HG03064 (cell line): ENCODE data around the gene ZBTB20.

Experiments used
- ATAC-seq: cut with Tn5 transposase; IDR thresholded peaks from one replicate; pipeline ENCODE4 v1.9.1; 2021; ENCODE audit warnings: low read depth; ENCODE audit not compliant: unreplicated experiment

Gene ZBTB20

DNA sequence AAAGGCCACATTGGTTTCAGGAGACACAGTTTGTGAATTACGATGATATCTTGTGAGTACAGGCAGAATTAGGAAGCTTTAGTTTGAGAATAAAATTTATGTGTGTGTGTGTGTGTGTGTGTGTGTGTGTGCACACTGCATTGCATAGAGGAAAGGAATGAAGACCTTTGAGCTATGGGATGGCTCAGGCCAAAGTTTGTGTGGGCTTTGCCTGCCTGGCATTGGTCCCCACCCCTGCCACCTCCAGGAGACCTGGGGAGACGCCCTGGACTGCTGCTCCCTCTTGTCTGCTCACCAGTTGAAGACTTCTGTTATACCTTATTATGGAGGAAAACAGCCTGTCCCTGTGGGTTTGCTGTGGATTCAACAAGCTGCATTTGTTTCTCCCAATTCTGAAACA, 816.1 kb downstream of the ZBTB20 start:
- ATAC-seq, result no peak

DNA sequence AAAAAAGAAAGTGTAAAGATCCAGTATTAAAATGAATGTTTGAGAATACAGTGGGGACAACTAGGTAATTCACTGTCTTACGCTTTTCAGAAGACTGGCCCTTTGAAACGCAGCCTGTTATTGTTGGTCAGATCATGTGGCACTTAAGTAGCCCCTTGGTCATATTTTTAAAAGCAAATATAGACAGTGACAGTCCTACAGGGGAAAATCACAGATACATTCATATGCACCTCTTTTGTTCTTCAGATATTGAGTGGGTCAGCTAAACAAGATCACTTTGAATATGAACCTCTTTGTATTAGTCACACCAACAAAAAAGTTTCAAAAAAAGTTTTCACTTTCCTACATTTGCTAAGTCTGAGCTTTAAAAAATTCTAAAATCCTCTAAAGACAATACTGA, 817.3 kb downstream of the ZBTB20 start:
- no peak for ATAC-seq

DNA sequence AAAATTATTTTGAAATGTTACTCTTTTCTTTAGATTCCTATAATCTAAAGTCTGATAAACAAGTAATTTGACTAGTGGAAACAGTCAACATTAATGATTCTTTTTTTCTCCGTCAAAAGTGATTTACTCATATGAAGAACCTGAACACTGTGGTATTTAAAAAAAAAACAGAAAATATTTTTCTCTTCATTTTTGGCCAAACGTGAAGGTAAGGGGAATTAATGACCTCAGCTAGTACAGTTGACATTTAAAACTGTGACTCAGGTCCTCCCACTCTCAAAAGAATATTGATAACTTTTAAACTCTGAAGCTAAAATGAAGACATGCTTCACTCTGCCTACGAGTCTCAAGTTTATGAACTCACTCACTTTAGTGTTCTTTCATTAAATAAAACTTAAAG, 818.7 kb downstream of the ZBTB20 start:
- no peak for ATAC-seq

DNA sequence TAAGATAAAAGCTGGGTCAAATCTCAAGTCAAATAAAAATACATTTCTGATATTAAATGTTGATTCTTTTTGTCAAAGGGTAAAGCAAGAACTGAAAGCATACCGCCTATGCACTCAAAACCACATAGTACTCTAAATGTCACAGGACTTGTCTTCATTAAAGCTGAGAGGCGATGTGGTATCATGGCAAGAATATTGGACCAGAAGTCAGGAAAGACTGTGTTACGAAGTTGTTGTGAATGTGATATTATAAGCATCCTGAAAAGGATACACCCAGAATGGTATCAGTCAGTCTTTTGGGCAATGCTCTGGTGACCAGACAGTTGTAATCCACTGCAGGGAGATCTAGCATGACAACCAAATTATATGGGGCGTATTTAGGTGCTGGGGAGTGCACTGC, 819.4 kb downstream of the ZBTB20 start:
- no peak for ATAC-seq

DNA sequence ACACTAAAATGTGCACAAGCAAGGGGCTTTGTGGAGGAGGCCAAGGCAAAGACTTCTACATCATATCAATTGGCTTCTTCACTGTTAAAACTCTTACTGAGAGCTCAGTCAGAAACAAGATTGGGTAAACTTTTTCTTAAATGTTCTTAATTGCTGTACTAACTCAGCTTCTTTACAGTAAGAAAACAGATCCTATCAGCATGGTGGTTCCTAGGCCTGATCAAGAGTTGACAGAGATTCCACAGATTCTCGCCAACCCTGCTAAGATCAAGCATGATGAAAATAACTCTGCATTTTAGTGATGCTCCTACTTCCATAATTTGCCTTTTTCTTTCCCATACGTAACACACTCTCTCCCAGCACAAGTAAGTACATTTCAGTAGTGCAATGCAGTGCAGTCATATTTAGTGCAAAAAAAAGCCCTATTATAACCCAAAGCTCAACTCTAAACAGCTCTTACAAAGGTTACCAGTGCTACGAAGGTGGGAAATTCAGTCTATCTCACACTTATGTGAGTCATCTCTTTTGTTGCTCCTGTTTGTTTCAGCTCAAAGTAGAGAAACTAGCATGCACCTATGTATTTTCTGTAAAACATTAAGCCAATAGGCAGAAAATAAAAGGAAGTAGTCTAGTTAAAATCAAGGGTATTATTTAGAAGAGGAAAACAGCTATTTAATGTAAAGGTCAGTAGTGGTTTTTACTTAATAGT, 823.4 kb downstream of the ZBTB20 start:
- no peak for ATAC-seq

DNA sequence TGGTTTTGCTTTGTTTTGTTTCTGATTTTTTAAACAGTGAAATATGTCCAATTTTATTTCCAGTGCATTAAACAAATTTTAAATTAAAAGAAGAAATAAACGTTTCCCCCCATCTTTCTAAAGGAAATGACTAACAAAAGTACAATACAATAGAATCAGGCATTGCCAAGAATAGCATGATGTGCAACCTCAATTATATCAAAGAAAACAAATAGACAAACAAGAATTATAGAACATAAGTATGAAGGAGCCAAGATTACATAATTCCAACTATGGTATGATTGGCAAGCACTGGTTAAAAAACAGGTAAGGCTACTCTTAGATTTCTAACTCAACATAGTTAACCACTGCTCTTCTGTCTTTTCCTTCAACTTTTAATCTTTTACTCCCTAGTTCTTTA, 826.8 kb downstream of the ZBTB20 start:
- ATAC-seq, result no peak

DNA sequence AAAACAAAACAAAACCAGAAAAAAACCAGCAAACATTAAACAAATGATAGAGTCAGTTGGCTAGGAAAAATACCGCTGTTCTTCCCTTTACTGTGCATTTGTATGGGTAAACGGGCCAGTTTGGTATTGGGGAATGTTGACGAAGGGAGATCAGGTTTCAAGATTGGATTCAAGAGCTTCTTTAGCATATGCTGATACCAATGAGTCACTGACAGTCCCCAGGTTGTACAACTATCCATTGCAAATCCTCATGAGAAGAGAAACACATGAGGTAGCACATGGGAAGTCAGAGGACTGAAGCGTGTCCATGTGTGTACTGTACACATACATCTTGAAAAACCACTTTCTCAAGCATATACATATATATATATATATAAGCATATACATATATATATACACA, 827.6 kb downstream of the ZBTB20 start:
- ATAC-seq, result no peak

DNA sequence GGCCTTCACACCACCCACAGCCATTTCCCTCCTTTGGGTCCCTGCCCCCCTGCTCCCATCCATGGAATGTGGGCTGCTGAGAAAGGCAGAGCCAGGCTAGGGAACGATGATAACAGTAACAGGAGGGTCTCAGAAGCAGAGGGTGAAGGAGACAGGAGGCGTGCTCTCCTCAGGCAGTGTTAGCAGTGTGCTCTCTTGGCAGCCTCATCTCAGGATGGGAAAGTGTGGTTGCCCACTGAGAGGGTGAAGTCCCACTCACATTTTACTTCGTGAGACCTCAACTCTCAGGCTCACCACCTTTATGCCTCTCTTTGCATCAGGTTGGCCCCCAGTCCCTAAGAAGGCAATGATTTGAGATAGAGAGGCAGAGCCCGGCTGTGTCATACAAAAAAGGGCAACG, 828.8 kb downstream of the ZBTB20 start:
- no peak for ATAC-seq

DNA sequence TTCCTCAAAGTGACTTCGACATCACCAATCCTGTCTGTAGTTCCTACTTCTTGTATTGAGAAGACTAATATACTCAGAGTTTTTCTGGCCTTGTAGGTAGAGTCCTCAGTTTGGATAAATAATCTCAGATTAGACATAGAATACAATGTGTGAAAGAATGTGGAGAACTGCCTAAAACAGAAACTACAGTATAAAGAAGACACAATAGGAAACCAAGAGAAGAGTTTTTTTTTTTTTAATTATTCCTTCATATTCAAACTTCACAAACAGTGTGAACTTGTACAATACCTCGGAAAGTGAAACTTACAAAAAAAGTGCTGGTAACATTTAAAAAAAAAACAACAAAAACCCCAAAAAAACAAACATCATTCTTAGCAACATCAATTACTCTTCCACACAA, 832.8 kb downstream of the ZBTB20 start:
- ATAC-seq, result no peak

DNA sequence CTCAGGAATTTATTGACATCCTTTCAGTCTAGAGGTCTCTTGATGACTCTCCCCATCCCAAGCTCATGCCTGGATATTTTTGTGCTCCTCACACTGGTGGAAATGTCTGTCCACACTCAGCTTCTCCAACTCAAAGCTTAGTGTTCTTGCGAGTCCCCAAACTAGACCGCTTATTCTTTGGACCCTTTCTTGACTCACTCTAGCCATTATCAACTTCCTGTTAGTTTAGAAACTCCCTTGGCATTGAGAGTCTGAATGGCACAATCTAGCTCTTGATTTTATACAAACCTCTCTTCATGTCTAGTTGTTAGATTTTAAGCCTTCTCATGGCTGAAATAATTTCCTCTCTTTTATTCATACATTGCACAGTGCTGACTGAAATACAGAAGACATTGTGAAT, 833.7 kb downstream of the ZBTB20 start:
- no peak for ATAC-seq

DNA sequence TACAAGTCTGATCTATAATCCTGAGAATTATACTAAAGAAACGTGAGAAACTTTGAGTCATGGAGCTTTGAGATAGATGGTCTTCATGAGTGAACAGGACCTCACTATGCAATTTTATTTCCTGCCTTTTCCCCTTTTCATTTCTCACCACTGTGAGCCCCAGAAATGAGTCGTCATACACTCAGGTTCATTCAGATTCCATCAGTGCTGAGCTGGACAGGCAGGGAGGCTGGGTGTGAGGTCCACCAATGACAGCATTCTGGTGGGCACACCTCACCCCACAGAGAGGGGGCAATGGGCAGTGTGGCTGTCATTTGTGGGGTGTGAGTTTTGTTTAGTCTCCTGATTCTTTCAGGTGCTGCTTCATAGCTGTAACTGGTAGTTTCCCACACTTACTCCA, 836.4 kb downstream of the ZBTB20 start:
- ATAC-seq, result no peak

DNA sequence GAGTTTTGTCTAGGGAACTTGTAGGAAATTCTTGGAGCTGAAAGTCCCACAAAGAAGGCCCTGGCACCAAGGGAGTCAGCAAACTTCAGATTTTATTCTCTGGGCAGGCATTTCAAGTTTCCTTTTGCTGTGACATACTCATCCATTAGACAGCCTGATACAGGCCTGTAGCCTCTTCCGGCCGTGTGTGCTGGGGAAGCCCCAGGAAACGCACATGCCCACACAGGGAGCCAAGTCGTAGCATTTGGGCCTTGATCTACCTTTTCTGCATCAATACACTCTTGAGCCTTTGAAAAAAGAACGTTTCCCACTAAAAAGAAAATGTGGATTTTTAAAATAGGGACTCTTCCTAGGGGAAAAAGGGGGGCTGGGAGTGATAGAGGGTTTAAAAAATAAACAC, 838.3 kb downstream of the ZBTB20 start:
- ATAC-seq, result peak; percentile 82

DNA sequence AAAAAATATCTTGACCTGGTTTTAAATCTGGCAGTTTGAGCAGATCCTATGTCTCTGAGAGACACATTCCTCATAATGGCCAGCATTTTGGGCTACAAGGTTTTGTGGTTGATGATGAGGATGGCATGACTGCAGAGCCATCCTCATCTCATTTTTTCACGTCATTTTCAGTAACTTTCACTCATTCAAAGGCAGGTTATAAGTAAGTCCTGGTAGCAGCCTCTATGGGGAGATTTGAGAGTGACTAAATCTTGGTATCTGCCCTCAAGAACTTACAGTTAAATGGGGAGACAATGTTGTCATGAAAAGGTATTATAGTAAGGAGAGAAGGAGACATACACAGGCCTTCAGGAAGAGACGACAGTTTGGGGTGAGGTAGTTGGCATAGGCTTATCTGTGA, 838.7 kb downstream of the ZBTB20 start:
- peak; percentile 28 for ATAC-seq

DNA sequence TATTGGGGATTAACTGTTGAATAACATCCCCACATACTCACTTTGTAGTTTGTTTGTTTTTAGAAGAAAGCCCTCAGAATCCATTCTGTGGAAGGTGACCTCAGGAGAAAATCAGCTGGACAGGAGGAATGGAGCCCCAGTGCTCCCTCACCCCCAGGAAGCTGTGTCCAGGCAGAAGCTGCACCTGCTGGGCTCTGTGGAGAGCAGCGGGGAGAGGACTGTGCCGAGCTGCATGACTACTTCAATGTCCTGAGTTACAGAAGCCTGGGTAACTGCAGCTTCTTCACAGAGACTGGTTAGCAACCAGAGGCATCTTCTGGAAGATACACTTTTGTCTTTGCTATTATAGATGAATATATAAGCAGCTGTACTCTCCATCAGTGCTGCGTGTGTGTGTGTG, 839.3 kb downstream of the ZBTB20 start:
- no peak for ATAC-seq

DNA sequence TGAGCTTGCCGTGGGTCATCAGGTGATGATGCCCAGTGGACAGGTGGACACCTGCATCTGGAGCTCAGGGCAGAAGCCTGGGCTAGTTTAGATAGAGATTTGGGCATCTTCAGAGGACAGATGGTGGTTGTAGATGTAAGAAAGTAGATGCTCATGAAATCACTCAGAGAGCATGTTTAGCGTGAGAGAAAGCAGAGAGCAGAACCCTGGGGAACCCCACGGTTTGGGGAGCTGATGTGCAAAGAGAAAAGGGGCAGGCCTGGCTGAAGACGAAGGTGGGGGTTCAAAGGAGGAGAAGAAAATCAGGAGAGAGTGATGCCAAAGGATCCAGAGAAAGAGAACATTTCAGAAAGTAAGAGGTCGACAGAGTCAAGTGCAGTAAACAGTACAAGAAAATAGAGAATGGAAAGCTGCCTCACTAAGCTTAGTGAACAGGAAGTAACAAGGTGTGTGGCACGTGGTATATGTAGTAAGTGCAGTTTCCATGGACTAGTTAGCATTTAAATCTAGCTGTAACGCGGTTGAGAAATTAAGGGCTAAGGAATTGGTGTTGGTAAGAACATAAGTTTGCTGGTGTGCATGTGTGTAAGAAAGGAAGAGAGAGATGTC, 839.8 kb downstream of the ZBTB20 start:
- ATAC-seq, result no peak

DNA sequence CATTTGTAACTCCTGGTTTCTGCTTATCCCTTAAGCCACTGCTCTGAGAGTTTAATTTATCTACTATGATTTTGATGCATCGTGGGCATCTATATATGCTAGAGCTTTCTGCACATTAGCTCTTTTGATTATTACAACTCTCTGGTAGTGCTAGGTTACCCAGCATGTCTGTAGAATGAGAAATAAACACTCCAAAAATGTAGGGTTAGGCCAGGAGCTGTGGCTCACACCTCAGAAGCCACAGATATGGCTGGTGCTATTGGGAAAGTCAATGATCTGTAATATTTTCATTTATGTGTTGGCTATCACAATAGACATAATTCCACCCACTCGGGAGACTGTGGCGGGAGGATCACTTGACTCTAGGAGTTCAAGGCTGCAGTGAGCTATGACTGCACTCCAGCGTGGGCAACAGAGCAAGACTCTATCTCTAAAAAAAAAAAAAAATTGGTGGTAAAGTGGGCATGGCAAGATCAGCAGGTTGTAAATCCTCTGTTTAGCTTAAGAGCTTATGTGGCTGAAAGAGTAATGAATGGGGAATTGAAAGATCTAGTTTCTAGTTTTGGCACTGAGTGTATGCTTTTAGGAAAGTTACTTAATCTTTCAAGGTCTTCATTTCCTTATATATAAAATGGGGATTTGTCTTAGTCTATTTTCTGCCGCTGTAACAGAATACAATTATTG, 847.0 kb downstream of the ZBTB20 start:
- no peak for ATAC-seq

DNA sequence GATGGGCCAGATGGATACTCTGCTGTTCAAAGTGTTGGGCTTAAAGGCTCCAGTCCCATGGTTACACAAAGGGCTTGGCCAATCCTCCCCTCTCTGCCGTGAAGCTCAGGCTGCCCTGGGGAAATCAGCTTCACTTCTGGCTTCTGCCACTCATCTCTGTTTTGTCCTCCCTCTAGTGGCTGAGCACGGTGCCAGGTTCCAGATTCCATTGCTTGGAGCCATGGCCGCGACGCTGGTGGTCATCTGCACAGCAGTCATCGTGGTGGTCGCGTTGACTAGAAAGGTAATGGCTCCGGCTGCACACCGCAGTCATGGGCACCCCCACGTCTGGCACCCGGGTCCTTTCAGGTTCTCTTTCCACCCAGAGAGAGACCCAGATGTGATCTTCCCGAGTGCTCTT, 847.7 kb downstream of the ZBTB20 start:
- no peak for ATAC-seq

DNA sequence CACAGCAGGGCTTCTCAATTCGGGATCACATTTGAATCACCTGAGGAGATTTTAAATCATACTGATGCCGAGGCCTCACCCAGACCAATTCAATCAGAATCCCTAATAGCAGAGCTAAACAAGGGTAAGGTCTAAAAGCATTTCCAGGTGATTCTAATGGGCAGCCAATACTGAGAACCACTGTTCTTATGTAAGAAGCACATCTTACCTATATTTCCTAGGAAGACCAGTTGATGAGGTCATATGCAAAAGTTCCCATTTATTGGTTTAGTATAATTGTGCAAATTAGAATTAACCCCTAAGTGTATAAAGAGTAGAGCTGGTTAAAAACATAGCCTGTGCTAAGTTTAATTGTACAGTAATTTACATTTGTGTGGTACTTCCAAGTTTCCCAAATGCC, 851.1 kb downstream of the ZBTB20 start:
- ATAC-seq, result no peak

DNA sequence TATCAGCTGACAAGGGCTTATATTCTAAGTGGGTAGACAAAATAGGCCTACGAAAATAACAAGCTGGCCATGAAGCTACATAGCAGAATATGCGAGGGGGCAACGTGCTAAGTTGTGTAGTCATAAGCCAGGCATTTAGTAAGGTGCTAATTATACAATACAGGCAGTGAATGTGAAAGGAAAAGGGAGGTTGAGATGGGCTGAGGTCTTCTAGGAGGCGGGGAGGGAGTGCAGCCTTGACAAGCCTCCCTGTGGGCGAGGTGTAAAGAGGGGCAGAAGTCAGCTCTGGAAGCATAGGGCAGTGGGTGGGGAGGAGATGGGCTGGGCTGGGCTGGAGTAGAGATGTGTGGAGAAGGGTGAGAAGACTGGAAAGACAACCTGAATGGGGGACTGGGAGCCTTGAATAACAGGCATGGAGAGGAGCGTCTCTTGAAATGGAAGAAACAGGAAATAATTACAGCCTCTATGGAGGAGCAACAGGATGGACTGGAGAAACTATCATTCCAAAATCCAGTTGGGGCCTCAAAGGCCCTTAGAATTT, 852.1 kb downstream of the ZBTB20 start:
- no peak for ATAC-seq

DNA sequence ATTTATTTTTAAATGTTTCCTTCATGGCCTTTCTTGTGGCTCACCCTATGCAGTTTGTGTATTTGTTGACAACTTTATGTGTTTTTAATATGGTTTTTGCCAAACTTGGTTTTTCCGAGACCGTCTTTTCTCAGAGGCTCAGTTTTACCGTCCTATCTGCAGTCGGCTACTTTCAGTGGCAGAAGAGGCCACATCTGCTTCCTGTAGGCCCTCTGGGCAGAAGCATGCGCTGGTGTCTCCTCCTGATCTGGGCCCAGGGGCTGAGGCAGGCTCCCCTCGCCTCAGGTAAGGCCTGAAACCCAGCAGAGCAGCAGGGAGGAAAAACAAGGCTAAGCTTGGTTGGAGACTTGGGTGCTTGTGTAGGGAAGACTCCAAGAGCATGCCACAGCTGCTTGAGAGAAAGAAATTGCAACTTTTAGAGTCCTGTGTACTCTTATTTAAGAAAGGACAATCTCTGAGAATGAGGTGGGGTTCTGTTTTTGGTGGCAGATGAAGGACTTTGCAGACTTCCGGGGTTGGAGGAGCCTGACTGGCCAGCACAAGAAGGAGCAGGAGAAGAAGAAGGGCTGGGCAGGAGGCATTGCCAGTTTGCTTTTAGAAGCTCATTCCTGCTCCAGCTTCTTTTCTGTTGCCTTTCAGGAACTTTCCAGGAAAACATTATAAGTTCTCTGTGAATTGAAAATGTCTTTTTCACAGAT, 853.1 kb downstream of the ZBTB20 start, which contains the start of gene TIGIT:
TIGIT (plus strand) TSS at position 191 of the 698 bp plus-strand sequence; CDS start at position 225, 34 bp downstream.
- no peak for ATAC-seq
